CD14-positive monocyte (primary cell): Measurements from ENCODE around the gene USPL1. TPM values are rescaled to one million over a fixed set of nuclear protein-coding genes. Genes with fewer than 3 reads are reported as not detected.
"Not testable (repeated sequence)": the region's sequence is repeated elsewhere in the genome, so short reads cannot be mapped to it uniquely, and the experiment has no call there.

ENCODE experiments used
- DNase-seq, 3 donors: peaks; one replicate each; pipeline ENCODE4 v3.0.0-alpha.2; 2011 to 2022
- H2AFZ ChIP-seq: 2 replicates; pipeline ENCODE4 v1.6.0; 2012; ENCODE audit warnings: mild to moderate bottlenecking, low read depth, low read length, inconsistent platforms; ENCODE audit not compliant: insufficient read depth, poor library complexity, severe bottlenecking
- H3K27ac ChIP-seq, 2 donors: 1 replicate in 1 of 2; 2 replicates in 1 of 2; pipeline ENCODE4 v1.5.1; 2012 to 2013; ENCODE audit warnings: low read length in 2 of 2, control low read depth in 1 of 2, inconsistent platforms in 1 of 2, low read depth in 1 of 2, mild to moderate bottlenecking in 1 of 2
- H3K27me3 ChIP-seq, 2 donors: one replicate each; pipeline versions ENCODE4 v1.6.0 to v1.6.1; 2011 to 2013; ENCODE audit warnings: low read length in 2 of 2; ENCODE audit not compliant: control insufficient read depth in 2 of 2, insufficient read depth in 2 of 2
- H3K36me3 ChIP-seq, 2 donors: replicated peaks in 1 of 2; 1 replicate in 1 of 2; 2 replicates in 1 of 2; pipeline versions ENCODE4 v1.5.1 to v1.6.1; 2012 to 2013; ENCODE audit warnings: low read length in 2 of 2, control low read depth in 1 of 2, inconsistent platforms in 1 of 2, mild to moderate bottlenecking in 1 of 2; ENCODE audit not compliant: insufficient read depth in 2 of 2, control insufficient read depth in 1 of 2
- H3K4me1 ChIP-seq, 2 donors: 1 replicate in 1 of 2; 2 replicates in 1 of 2; pipeline versions ENCODE4 v1.5.1 to v1.6.1; 2012 to 2013; ENCODE audit warnings: low read length in 2 of 2, control low read depth in 1 of 2, inconsistent platforms in 1 of 2, mild to moderate bottlenecking in 1 of 2, moderate library complexity in 1 of 2; ENCODE audit not compliant: insufficient read depth in 2 of 2, control insufficient read depth in 1 of 2
- H3K4me2 ChIP-seq: replicated peaks from 2 replicates; pipeline ENCODE3; 2012; ENCODE audit warnings: low read length, moderate library complexity, mild to moderate bottlenecking; ENCODE audit not compliant: poor library complexity, severe bottlenecking; ENCODE audit errors: extremely low read depth
- H3K4me3 ChIP-seq, 3 experiments: fragments of 200-600 bp in 1 of 3; sonication (generic) in 1 of 3; replicated peaks in 1 of 3; 1 replicate in 2 of 3; 2 replicates in 1 of 3; pipeline ENCODE4 v1.5.1; 2011 to 2013; ENCODE audit warnings: low read length in 3 of 3, mild to moderate bottlenecking in 3 of 3, control low read depth in 2 of 3, low read depth in 2 of 3, inconsistent platforms in 1 of 3, moderate library complexity in 1 of 3
- H3K79me2 ChIP-seq: 2 replicates; pipeline ENCODE4 v1.6.0; 2012; ENCODE audit warnings: mild to moderate bottlenecking, control low read depth, inconsistent platforms, low read length, moderate library complexity; ENCODE audit not compliant: insufficient read depth
- H3K9ac ChIP-seq: 2 replicates; pipeline ENCODE4 v1.6.0; 2017; ENCODE audit warnings: low read length, mild to moderate bottlenecking; ENCODE audit not compliant: insufficient read depth, poor library complexity, severe bottlenecking
- H3K9me3 ChIP-seq, 2 donors: replicated peaks in 1 of 2; 1 replicate in 1 of 2; 2 replicates in 1 of 2; pipeline versions ENCODE4 v1.5.1 to v1.6.1; 2012 to 2013; ENCODE audit warnings: low read length in 2 of 2, control low read depth in 1 of 2; ENCODE audit not compliant: control insufficient read depth in 1 of 2, insufficient read depth in 1 of 2
- H4K20me1 ChIP-seq: 2 replicates; pipeline ENCODE4 v1.6.0; 2012; ENCODE audit warnings: mild to moderate bottlenecking, low read length, control low read depth, moderate library complexity; ENCODE audit not compliant: insufficient read depth
- H3K27ac Mint-ChIP-seq, 7 donors: one replicate each; pipeline ENCODE4 v1.8.0; 2020; ENCODE audit warnings: mild to moderate bottlenecking in 7 of 7, mixed read lengths in 7 of 7, moderate library complexity in 6 of 7, inconsistent platforms in 2 of 7
- H3K27me3 Mint-ChIP-seq, 3 donors: one replicate each; pipeline ENCODE4 v1.8.0; 2021 to 2022; ENCODE audit warnings: low read depth in 3 of 3, mild to moderate bottlenecking in 3 of 3, mixed read lengths in 3 of 3, moderate library complexity in 3 of 3, inconsistent platforms in 1 of 3
- H3K36me3 Mint-ChIP-seq, 2 donors: one replicate each; pipeline ENCODE4 v1.8.0; 2020; ENCODE audit warnings: mixed read lengths in 2 of 2, inconsistent platforms in 1 of 2, mild to moderate bottlenecking in 1 of 2
- H3K4me1 Mint-ChIP-seq: one replicate; pipeline ENCODE4 v1.8.0; 2020; ENCODE audit warnings: mild to moderate bottlenecking, mixed read lengths
- H3K4me3 Mint-ChIP-seq, 2 donors: one replicate each; pipeline ENCODE4 v1.8.0; 2020; ENCODE audit warnings: mild to moderate bottlenecking in 2 of 2, mixed read lengths in 2 of 2, moderate library complexity in 1 of 2
- H3K9me3 Mint-ChIP-seq, 7 donors: one replicate each; pipeline ENCODE4 v1.8.0; 2020 to 2022; ENCODE audit warnings: mixed read lengths in 7 of 7, mild to moderate bottlenecking in 6 of 7, moderate library complexity in 6 of 7, inconsistent platforms in 2 of 7
- CTCF ChIP-seq: fragments of 200-600 bp; IDR thresholded peaks from one replicate; pipeline ENCODE4 v1.8.0; 2022; ENCODE audit warnings: antibody characterized with exemption, mild to moderate bottlenecking
- WGBS: methylation state at CpG from one replicate; pipeline ENCODE4 v1.1.5; 2013; ENCODE audit warnings: missing lambda C conversion rate; ENCODE audit not compliant: insufficient coverage; 5-methylcytosine and 5-hydroxymethylcytosine counted together
- intact Hi-C, 2 donors: fragments of 100-400 bp; cut with micrococcal nuclease; formaldehyde crosslinking; loops; one replicate each; pipeline versions ENCODE4 v1.15.0 to v1.15.1; 2023
- polyA plus RNA-seq, 3 donors: library from polyadenylated mRNA; depleted of rRNA in 1 of 3; unstranded in 2 of 3; stranded (reverse) in 1 of 3; fragments of 300-500 nt in 2 of 3; fragments of >200 nt in 1 of 3; fragmentation: Illumina TruSeq in 2 of 3; gene quantifications; 1 replicate in 2 of 3; 2 replicates in 1 of 3; pipeline ENCODE4 v1.2.3, GENCODE V29; 2012 to 2021

The USPL1 gene
- polyA plus RNA-seq, 3 donors, result 3.9 to 20.5 (median 5.5) TPM

- H3K4me3 Mint-ChIP-seq, result no peak overlapping the region
- intact Hi-C loops, result no loop called here
- peaks cover 72 to 95% of the 10 kb centered on the region in 2 donors for H3K36me3 ChIP-seq
- no peak overlapping the region for H3K4me2 ChIP-seq
- DNase-seq, result no peak
- no peaks in the 10 kb centered on the region for H3K4me1 ChIP-seq
- no peak for TF ChIP-seq CTCF
- no peak overlapping the region for H3K4me3 ChIP-seq
- no peaks in the 10 kb centered on the region for H3K9me3 Mint-ChIP-seq
- H3K9me3 ChIP-seq, result no peaks in the 10 kb centered on the region
- H3K27ac ChIP-seq, result no peak overlapping the region
- H3K27ac Mint-ChIP-seq, result peak overlapping the region in 3 of 7 donors; percentile 37 to 67 (median 58)
- H3K27me3 ChIP-seq, result no peaks in the 10 kb centered on the region
- H2AFZ ChIP-seq, result no peak overlapping the region
- H3K4me1 Mint-ChIP-seq, result peaks cover 5% of the 10 kb centered on the region
- 100% methylated on average over 2 of the region's 6 CpGs for WGBS
- H4K20me1 ChIP-seq, result peaks cover 70% of the 10 kb centered on the region
- no peaks in the 10 kb centered on the region for H3K27me3 Mint-ChIP-seq
- H3K79me2 ChIP-seq, result peaks cover 26% of the 10 kb centered on the region
- H3K9ac ChIP-seq, result no peak overlapping the region
- H3K36me3 Mint-ChIP-seq, result peaks cover 75 to 85% of the 10 kb centered on the region in 2 donors
These were observed 30.3 kb downstream of the USPL1 start for GRCh38 chr13:30647824-30648521.

GRCh38 chr13:30648522-30649012, 30.8 kb downstream of the USPL1 start:
- no peak overlapping the region for H3K4me2 ChIP-seq
- DNase-seq, result no peak
- no peaks in the 10 kb centered on the region for H3K27me3 Mint-ChIP-seq
- no peak overlapping the region for H2AFZ ChIP-seq
- H3K4me3 Mint-ChIP-seq, result no peak overlapping the region
- no peaks in the 10 kb centered on the region for H3K27me3 ChIP-seq
- no peak overlapping the region for H3K4me3 ChIP-seq
- intact Hi-C loops, result no loop called here
- peaks cover 0 to under 1% of the 10 kb centered on the region in 2 donors for H3K4me1 ChIP-seq
- H3K27ac Mint-ChIP-seq, result peak overlapping the region in 1 of 7 donors; percentile 4
- H3K36me3 Mint-ChIP-seq, result peaks cover 75 to 84% of the 10 kb centered on the region in 2 donors
- H3K4me1 Mint-ChIP-seq, result peaks cover 8% of the 10 kb centered on the region
- H3K9me3 ChIP-seq, result no peaks in the 10 kb centered on the region
- peaks cover 71 to 95% of the 10 kb centered on the region in 2 donors for H3K36me3 ChIP-seq
- no peak overlapping the region for H3K27ac ChIP-seq
- peaks cover 71% of the 10 kb centered on the region for H4K20me1 ChIP-seq
- H3K9ac ChIP-seq, result no peak overlapping the region
- TF ChIP-seq CTCF, result no peak
- WGBS, result 100% methylated on average over 2 of the region's 4 CpGs
- peaks cover 24% of the 10 kb centered on the region for H3K79me2 ChIP-seq
- no peaks in the 10 kb centered on the region for H3K9me3 Mint-ChIP-seq

- H3K9me3 ChIP-seq, H3K4me2 ChIP-seq, H3K4me1 ChIP-seq, intact Hi-C loops, H3K27me3 Mint-ChIP-seq, H3K4me3 ChIP-seq, H3K27me3 ChIP-seq, H3K9me3 Mint-ChIP-seq, H3K27ac ChIP-seq, H3K4me3 Mint-ChIP-seq, DNase-seq, H2AFZ ChIP-seq, H3K9ac ChIP-seq: not testable (repeated sequence)
- peak overlapping the region in 2 of 7 donors; percentile 17 to 68 for H3K27ac Mint-ChIP-seq
- H3K36me3 Mint-ChIP-seq, result peaks cover 73 to 84% of the 10 kb centered on the region in 2 donors
- Histone ChIP-seq H3K79me2 (peaks cover 20% of the 10 kb centered on the region), H4K20me1 (peaks cover 60% of the 10 kb centered on the region), H3K36me3 (peaks cover 66 to 94% of the 10 kb centered on the region in 2 donors)
- 49% methylated on average over 5 of the region's 5 CpGs for WGBS
- H3K4me1 Mint-ChIP-seq, result peaks cover 17% of the 10 kb centered on the region
These were observed 33.9 kb downstream of the USPL1 start for GRCh38 chr13:30651648-30652047.
